Trophoblast cell (in vitro differentiated cells and primary cell): ENCODE measurements around the gene ZMYND8.

Experiments
- DNase-seq, 2 donors: peaks; one replicate each; pipeline ENCODE4 v3.0.0-alpha.2; 2016
- H2AFZ ChIP-seq: 2 replicates; pipeline ENCODE4 v1.6.1; 2013; ENCODE audit warnings: low read length, moderate library complexity, mild to moderate bottlenecking; ENCODE audit not compliant: insufficient read depth, poor library complexity
- H2AK5ac ChIP-seq: 2 replicates; pipeline ENCODE4 v1.6.1; 2013; ENCODE audit warnings: mild to moderate bottlenecking, low read length
- H2BK120ac ChIP-seq: 2 replicates; pipeline ENCODE4 v1.6.1; 2013; ENCODE audit warnings: low read length, mild to moderate bottlenecking, moderate library complexity; ENCODE audit not compliant: insufficient read depth, poor library complexity
- H2BK12ac ChIP-seq: 2 replicates; pipeline ENCODE4 v1.6.1; 2013; ENCODE audit warnings: mild to moderate bottlenecking, low read length, moderate library complexity
- H2BK5ac ChIP-seq: 2 replicates; pipeline ENCODE4 v1.6.1; 2013; ENCODE audit warnings: low read length, low read depth, moderate library complexity, mild to moderate bottlenecking; ENCODE audit not compliant: poor library complexity
- H3K14ac ChIP-seq: 2 replicates; pipeline ENCODE4 v1.6.1; 2013; ENCODE audit warnings: mild to moderate bottlenecking, low read length
- H3K18ac ChIP-seq: 2 replicates; pipeline ENCODE4 v1.6.1; 2013; ENCODE audit warnings: mild to moderate bottlenecking, low read length
- H3K23ac ChIP-seq: 2 replicates; pipeline ENCODE4 v1.6.1; 2013; ENCODE audit warnings: low read length
- H3K27ac ChIP-seq: 2 replicates; pipeline ENCODE4 v1.5.1; 2013; ENCODE audit warnings: low read depth, mild to moderate bottlenecking, inconsistent platforms, low read length, moderate library complexity
- H3K27me3 ChIP-seq: 2 replicates; pipeline ENCODE4 v1.6.1; 2013; ENCODE audit warnings: inconsistent platforms, mild to moderate bottlenecking, low read length, moderate library complexity; ENCODE audit not compliant: insufficient read depth
- H3K36me3 ChIP-seq, 2 experiments: 1 replicate in 1 of 2; 2 replicates in 1 of 2; pipeline ENCODE4 v1.6.1; 2013; ENCODE audit warnings: low read length in 2 of 2, mild to moderate bottlenecking in 2 of 2, moderate library complexity in 1 of 2; ENCODE audit not compliant: insufficient read depth in 2 of 2, control insufficient read depth in 1 of 2
- H3K4ac ChIP-seq: 2 replicates; pipeline ENCODE4 v1.6.1; 2013; ENCODE audit warnings: low read depth, mild to moderate bottlenecking, low read length, moderate library complexity
- H3K4me1 ChIP-seq, 2 experiments: 1 replicate in 1 of 2; 2 replicates in 1 of 2; pipeline ENCODE4 v1.6.1; 2013; ENCODE audit warnings: low read length in 2 of 2, mild to moderate bottlenecking in 2 of 2, moderate library complexity in 1 of 2; ENCODE audit not compliant: insufficient read depth in 2 of 2, control insufficient read depth in 1 of 2
- H3K4me2 ChIP-seq: 2 replicates; pipeline ENCODE4 v1.6.1; 2013; ENCODE audit warnings: inconsistent platforms, mild to moderate bottlenecking, low read length, moderate library complexity
- H3K4me3 ChIP-seq: 2 replicates; pipeline ENCODE4 v1.5.1; 2013; ENCODE audit warnings: mild to moderate bottlenecking, low read depth, low read length, inconsistent platforms
- H3K79me1 ChIP-seq: one replicate; pipeline ENCODE4 v1.6.1; 2013; ENCODE audit warnings: low read length
- H3K79me2 ChIP-seq: 2 replicates; pipeline ENCODE4 v1.6.1; 2013; ENCODE audit warnings: low read length, mild to moderate bottlenecking; ENCODE audit not compliant: control insufficient read depth, insufficient read depth, poor library complexity
- H3K9ac ChIP-seq: 2 replicates; pipeline ENCODE4 v1.6.1; 2013; ENCODE audit warnings: mild to moderate bottlenecking, low read length
- H3K9me3 ChIP-seq: 2 replicates; pipeline ENCODE4 v1.6.1; 2013; ENCODE audit warnings: low read depth, mild to moderate bottlenecking, control low read depth, inconsistent platforms, low read length; ENCODE audit not compliant: insufficient read depth
- H4K12ac ChIP-seq: 2 replicates; pipeline ENCODE4 v1.6.1; 2013; ENCODE audit warnings: low read depth, mild to moderate bottlenecking, low read length, moderate library complexity
- H4K8ac ChIP-seq: 2 replicates; pipeline ENCODE4 v1.6.1; 2013; ENCODE audit warnings: low read depth, mild to moderate bottlenecking, low read length, moderate library complexity
- H4K91ac ChIP-seq: one replicate; pipeline ENCODE4 v1.6.1; 2013; ENCODE audit warnings: low read depth, mild to moderate bottlenecking, low read length, moderate library complexity
- WGBS: extraction: QIAGEN DNeasy Blood & Tissue Kit; methylation state at CpG from one replicate; pipeline ENCODE4 v1.1.7; 2013; ENCODE audit warnings: missing lambda C conversion rate; ENCODE audit not compliant: insufficient read length, insufficient coverage; ENCODE audit errors: extremely low coverage; 5-methylcytosine and 5-hydroxymethylcytosine counted together

The ZMYND8 gene

GRCh38 chr20:47361057-47361915 is 4.8 kb upstream of the ZMYND8 start:
- no peak overlapping the region for H3K9ac ChIP-seq
- H3K4ac ChIP-seq, result peak overlapping the region; percentile 27
- no peak overlapping the region for H3K23ac ChIP-seq
- H4K8ac ChIP-seq, result peak overlapping the region; percentile 70
- peak overlapping the region; percentile 59 for H2AK5ac ChIP-seq
- no peak overlapping the region for H2AFZ ChIP-seq
- peak overlapping the region; percentile 96 for H4K91ac ChIP-seq
- H3K79me2 ChIP-seq, result peaks cover 29% of the 10 kb centered on the region
- H2BK5ac ChIP-seq, result peak overlapping the region; percentile 75
- H2BK12ac ChIP-seq, result peak overlapping the region; percentile 92
- peak overlapping the region; percentile 100 for H3K27ac ChIP-seq
- no peak overlapping the region for H4K12ac ChIP-seq
- peak overlapping the region; percentile 29 for H3K4me2 ChIP-seq
- H3K27me3 ChIP-seq, result no peaks in the 10 kb centered on the region
- peak overlapping the region; percentile 100 for H2BK120ac ChIP-seq
- H3K9me3 ChIP-seq, result no peaks in the 10 kb centered on the region
- H3K79me1 ChIP-seq, result peaks cover 56% of the 10 kb centered on the region
- DNase-seq, result no peak
- no CpG with 5 or more reads among the region's 18 CpGs for WGBS
- H3K14ac ChIP-seq, result peak overlapping the region; percentile 54
- H3K4me1 ChIP-seq, result peaks cover 37 to 48% of the 10 kb centered on the region in 2 experiments
- peak overlapping the region; percentile 52 for H3K18ac ChIP-seq
- H3K36me3 ChIP-seq, result no peaks in the 10 kb centered on the region
- H3K4me3 ChIP-seq, result no peak overlapping the region

DNA sequence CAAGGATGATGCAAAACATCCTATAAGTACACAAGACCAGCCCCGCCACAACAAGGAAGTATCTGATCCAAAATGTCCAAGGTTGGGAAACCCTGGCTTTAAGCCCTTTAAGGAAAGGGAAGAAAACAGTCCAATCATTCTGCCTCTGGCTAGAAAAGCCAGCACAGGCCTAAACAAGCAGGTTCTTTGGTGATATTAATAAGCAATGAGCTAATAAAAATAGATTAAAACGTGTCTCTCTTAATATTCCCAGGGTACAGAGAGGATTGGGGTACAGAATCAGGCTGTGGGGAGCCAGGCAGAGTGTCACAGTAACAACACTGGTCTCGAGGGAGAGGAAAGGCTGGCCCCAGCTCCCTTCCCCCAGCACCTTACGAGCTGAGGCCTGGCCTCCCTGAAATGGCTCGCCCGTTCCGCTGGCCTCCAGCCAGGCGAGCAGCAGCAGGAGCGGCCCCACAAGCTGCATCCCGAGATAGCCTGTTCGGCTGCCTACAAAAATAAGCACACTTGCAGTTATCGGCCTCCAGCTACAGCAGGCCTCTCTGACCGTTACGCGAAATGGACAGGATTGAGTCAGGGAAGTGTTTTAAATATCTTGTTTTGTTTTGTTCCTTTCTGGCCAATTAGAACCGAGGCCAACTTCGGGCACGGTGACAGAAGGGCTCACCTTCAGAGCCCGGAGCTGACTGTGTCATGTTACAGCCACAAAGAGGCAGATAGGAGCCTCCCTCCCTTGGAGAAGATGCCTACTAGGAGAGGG is 4.0 kb upstream of the ZMYND8 start:
- H2AFZ ChIP-seq, result peak overlapping the region; percentile 50
- H3K18ac ChIP-seq, result peak overlapping the region; percentile 87
- peak; percentile 84 to 96 for DNase-seq
- H3K27me3 ChIP-seq, result no peaks in the 10 kb centered on the region
- peak overlapping the region; percentile 88 for H3K14ac ChIP-seq
- no CpG with 5 or more reads among the region's 19 CpGs for WGBS
- H3K27ac ChIP-seq, result peak overlapping the region; percentile 100
- peak overlapping the region; percentile 29 for H3K4me2 ChIP-seq
- peak overlapping the region; percentile 40 for H2AK5ac ChIP-seq
- H3K4ac ChIP-seq, result peak overlapping the region; percentile 46
- peaks cover 62% of the 10 kb centered on the region for H3K79me1 ChIP-seq
- H4K12ac ChIP-seq, result peak overlapping the region; percentile 6
- peak overlapping the region; percentile 99 for H2BK12ac ChIP-seq
- H3K9ac ChIP-seq, result peak overlapping the region; percentile 18
- H3K9me3 ChIP-seq, result no peaks in the 10 kb centered on the region
- no peaks in the 10 kb centered on the region for H3K36me3 ChIP-seq
- H4K8ac ChIP-seq, result peak overlapping the region; percentile 78
- peak overlapping the region; percentile 96 for H4K91ac ChIP-seq
- H3K79me2 ChIP-seq, result peaks cover 33% of the 10 kb centered on the region
- peak overlapping the region; percentile 97 for H2BK5ac ChIP-seq
- H3K23ac ChIP-seq, result no peak overlapping the region
- no peak overlapping the region for H3K4me3 ChIP-seq
- H2BK120ac ChIP-seq, result peak overlapping the region; percentile 100
- H3K4me1 ChIP-seq, result peaks cover 37 to 52% of the 10 kb centered on the region in 2 experiments

GRCh38 chr20:47359530-47360296 is 3.2 kb upstream of the ZMYND8 start:
- Histone ChIP-seq H3K9me3 (no peaks in the 10 kb centered on the region), H2AFZ (peak overlapping the region; percentile 20), H3K36me3 (no peaks in the 10 kb centered on the region), H3K27me3 (no peaks in the 10 kb centered on the region), H3K79me2 (peaks cover 32% of the 10 kb centered on the region), H3K27ac (peak overlapping the region; percentile 100), H3K14ac (peak overlapping the region; percentile 88), H3K79me1 (peaks cover 64% of the 10 kb centered on the region), H2BK120ac (peak overlapping the region; percentile 100), H3K23ac (no peak overlapping the region), H3K4ac (peak overlapping the region; percentile 46), H3K18ac (peak overlapping the region; percentile 82), H2BK12ac (peak overlapping the region; percentile 99), H4K12ac (peak overlapping the region; percentile 34), H4K91ac (peak overlapping the region; percentile 96), H3K4me2 (no peak overlapping the region), H2AK5ac (peak overlapping the region; percentile 72), H3K4me1 (peaks cover 35 to 49% of the 10 kb centered on the region in 2 experiments), H3K9ac (no peak overlapping the region), H3K4me3 (no peak overlapping the region), H4K8ac (peak overlapping the region; percentile 78), H2BK5ac (peak overlapping the region; percentile 97)
- WGBS, result no CpG with 5 or more reads among the region's 9 CpGs
- DNase-seq, result no peak
